HL-60 (cell line): ENCODE data around the gene EXOC7.

Experiments used
- CTCF ChIP-seq: IDR thresholded peaks from one replicate; pipeline ENCODE4 v1.5.1; 2011; ENCODE audit warnings: low read length, control low read depth, inconsistent platforms; ENCODE audit not compliant: insufficient read depth
- GABPA ChIP-seq: IDR thresholded peaks from 2 replicates; pipeline ENCODE4 v1.6.1; 2012; ENCODE audit warnings: low read depth
- POLR2AphosphoS5 ChIP-seq: IDR thresholded peaks from 2 replicates; pipeline ENCODE4 v1.6.1; 2012; ENCODE audit warnings: low read depth
- REST ChIP-seq: IDR thresholded peaks from 2 replicates; pipeline ENCODE4 v1.6.1; 2012; ENCODE audit warnings: low read depth; ENCODE audit not compliant: insufficient replicate concordance

GRCh38 chr17:76132574-76133338 lies 29.2 kb upstream of the EXOC7 start:
- TF ChIP-seq POLR2AphosphoS5 (no peak), CTCF (no peak), REST (no peak), GABPA (no peak)
